GM18858 (cell line): ENCODE results near the gene DOK6.
"Not testable (repeated sequence)": the region's sequence is repeated elsewhere in the genome, so short reads cannot be mapped to it uniquely, and the experiment has no call there.

Experiments
- ATAC-seq: cut with Tn5 transposase; IDR thresholded peaks from one replicate; pipeline ENCODE4 v1.9.1; 2021; ENCODE audit not compliant: unreplicated experiment

Gene DOK6

GRCh38 chr18:69789794-69790193 lies 389.1 kb downstream of the DOK6 start:
- ATAC-seq: no peak

GRCh38 chr18:69790649-69791048 lies 390.0 kb downstream of the DOK6 start:
- no peak for ATAC-seq

DNA sequence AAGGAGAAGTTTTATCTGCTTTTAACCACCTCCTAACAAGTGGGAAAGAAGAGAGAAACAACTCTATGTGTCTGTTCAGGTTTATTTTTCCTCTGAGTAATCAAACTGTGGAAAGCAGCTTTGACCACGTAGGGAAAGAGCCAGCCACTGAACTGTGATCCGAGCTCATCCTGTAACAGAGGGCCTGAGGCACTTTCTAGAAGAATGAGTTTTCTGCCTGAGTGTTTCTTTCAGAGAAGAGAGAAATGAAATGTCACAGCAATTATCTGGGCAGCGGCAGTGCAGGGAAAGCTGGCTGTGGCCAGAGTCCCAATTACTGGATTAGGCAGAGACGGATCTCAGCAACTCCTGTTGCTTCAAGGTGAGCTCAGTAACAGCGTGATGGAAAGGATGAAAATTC lies 395.1 kb downstream of the DOK6 start:
- no peak for ATAC-seq

GRCh38 chr18:69804776-69805501 lies 404.3 kb downstream of the DOK6 start:
- no peak for ATAC-seq

GRCh38 chr18:69808399-69808798 lies 407.7 kb downstream of the DOK6 start:
- ATAC-seq: no peak

DNA sequence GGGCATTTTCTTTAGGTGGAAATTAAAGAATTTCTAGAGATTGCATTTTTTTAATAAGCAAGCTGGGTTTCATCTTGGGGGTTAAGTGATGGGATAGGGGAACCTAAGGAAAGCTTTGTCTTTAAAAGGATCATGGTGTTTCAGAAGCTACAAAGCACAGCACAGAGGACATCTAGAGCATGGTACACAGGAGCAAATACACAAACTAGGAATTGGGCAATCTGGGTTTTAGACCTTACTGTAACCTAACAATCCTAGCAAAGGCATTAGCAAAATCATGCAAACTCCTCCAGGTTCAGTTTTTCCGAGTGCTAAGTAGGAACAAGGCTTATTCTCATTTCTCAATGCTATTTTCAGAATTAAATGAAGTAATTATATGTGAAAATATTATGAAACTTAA lies 412.9 kb downstream of the DOK6 start:
- ATAC-seq: no peak

DNA sequence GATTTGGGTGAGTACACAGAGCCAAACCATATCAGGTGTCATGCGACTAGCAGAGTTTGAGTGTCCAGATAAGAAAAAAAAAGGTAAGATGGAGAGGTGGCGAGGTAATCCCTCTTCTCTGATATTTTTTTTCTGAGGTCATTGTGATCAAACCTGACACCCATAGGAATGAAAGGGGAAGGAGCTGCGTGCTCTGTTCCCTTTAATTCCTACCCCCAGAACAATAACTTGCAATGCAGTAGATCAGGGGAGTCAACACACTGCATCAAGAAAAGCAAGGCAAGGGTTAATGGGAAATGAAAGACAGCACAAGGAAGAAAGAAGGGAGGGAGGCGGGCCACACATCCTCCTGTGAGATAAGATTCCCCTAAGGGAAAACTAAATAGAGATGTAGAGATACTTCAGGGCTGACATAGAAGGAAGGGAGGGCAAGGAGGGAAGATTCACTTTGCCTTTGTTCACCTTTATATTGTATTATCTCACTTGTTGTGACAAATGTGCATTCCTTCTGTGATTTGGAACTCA lies 414.2 kb downstream of the DOK6 start:
- no peak for ATAC-seq

DNA sequence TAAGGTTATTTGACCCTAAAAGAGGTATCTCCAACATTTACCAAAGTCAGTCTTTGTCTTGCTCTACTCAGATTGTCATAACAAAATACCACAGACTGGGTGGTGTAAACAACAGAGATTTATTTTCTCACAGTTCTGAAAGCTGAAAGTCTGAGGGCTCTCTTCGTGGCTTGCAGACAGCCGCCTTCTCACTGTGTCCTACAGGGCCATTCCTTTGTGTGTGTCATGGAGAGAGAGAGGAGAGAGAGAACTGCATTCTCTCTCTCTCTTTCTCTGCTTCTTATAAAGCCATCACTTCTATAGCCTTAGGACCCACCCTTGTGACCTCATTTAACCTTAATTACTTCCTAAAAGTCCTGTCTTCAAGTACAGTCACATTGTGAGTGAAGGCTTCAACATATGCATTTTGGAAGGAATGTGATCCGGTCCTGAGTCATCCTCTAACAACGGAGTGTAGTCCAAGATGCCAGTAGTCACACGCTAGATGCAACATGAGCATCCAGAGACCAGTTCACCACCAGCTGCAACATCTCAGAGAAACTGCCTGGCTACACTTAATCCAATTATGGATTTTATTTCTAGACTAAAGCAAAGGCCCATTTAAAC lies 416.8 kb downstream of the DOK6 start:
- no peak for ATAC-seq

DNA sequence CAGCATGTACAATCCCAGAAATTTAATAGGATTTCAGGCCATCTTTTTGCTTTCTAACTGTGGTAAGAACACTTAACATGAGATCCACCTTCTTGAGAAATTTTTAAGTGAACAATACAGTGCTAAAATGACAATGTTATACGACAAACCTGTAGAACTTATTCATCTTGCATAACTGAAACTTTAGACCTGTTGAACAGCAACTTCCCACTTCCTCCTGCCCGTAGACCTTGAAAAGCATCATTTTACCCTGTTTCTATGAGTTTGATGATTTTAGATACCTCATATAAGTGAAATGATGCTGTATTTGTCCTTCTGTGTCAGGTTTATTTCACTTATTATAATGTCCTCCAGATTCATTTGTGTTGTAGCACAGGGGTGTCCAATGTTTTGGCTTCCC lies 418.8 kb downstream of the DOK6 start:
- ATAC-seq: no peak

DNA sequence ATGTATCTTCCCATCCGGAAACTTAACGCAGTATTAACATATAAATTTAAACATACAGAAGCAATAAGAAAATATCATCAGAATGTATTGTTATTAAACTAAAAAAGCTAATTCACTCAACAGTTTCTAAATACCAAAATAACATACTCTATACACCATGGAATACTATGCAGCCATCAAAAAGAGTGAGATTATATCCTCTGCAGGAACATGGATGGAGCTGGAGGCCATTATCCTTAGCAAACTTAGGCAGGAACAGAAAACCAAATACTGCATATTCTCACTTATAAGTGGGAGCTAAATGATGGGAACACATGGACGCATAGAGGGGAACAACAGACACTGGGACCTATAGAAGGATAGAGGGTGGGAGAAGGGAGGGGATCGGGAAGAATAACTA lies 419.9 kb downstream of the DOK6 start:
- no peak for ATAC-seq

- no peak for ATAC-seq
These were observed 429.5 kb downstream of the DOK6 start for GRCh38 chr18:69830189-69830588.

- ATAC-seq: not testable (repeated sequence)
These were observed 434.3 kb downstream of the DOK6 start for GRCh38 chr18:69834980-69835379.

DNA sequence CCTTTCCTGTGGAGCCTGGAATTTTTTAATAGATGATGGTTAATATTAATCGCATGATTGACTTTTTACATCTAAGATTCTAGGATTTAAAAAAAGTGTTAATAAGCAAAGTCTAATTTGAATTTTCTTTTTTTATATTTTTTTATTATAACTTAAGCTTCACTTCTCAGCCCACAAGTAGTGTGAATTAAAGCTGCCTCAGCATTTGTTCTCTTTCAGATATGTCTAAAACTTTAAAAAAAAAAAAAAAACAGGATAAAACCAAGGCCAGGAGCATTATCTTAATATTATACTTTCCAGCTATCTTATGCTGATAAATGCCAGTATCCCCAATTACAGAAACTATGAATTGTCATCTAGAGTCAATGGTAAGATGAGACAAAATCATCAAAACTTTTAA lies 437.3 kb downstream of the DOK6 start:
- ATAC-seq: no peak

- no peak for ATAC-seq
These were observed 438.1 kb downstream of the DOK6 start for GRCh38 chr18:69838620-69839411.

DNA sequence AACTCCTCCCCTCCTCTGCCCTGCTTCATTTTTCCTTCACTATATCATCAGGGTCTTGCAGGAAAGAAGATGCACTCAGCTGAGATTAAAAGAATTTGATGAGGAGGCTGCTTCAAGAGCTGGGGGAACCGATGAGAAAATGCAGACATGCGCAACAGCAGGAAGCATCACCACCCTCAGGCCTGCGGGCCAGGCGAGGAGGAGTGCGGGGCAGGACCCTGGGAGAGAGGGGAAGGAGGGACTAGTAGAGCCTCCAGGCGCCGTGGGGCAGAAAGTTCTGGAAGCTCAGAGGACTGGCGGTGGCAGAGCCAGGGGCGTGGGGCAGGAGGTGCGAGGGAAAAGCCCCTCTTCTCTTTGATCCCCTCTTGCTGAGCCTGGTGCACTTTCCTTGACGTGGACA lies 438.8 kb downstream of the DOK6 start:
- no peak for ATAC-seq

GRCh38 chr18:69840001-69840400 lies 439.3 kb downstream of the DOK6 start:
- ATAC-seq: no peak

- ATAC-seq: no peak
These were observed 439.8 kb downstream of the DOK6 start for GRCh38 chr18:69840445-69840844.

DNA sequence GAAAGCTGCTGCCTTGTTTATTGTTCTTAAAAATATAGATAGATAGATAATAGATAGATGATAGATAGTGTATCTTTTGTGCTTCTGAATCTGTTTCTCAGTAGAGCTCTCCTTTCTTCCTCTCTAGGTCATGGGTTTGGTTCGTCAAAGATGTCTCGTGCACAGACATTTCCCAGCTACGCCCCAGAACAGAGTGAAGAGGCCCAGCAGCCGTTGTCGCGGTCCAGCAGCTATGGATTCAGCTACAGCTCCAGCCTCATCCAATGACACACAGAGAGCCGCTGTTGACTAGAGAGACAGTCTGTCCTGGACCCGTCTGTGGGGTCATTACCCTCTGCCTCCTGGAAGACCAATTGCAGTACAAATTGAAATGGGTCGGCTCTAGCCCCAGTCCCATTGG lies 440.4 kb downstream of the DOK6 start:
- no peak for ATAC-seq

GRCh38 chr18:69843015-69843414 lies 442.3 kb downstream of the DOK6 start:
- ATAC-seq: no peak

DNA sequence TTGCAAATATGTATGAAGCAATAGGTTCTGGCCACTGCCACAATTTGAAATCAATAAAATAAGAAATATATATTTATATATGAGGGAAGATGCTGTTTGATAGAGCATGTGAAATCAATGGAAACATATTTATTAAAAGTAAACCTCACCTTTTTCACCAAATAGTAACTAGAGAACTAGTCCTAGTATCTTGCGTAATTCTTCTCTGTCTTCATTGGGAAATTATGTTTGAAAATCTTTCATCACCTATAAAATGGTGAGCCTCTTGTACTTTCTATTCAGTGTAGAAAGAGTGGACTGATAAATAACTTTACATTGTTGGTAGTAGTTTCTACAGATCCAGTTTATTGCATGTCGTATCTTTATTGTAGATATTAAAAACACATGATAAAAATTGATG lies 444.0 kb downstream of the DOK6 start:
- no peak for ATAC-seq

DNA sequence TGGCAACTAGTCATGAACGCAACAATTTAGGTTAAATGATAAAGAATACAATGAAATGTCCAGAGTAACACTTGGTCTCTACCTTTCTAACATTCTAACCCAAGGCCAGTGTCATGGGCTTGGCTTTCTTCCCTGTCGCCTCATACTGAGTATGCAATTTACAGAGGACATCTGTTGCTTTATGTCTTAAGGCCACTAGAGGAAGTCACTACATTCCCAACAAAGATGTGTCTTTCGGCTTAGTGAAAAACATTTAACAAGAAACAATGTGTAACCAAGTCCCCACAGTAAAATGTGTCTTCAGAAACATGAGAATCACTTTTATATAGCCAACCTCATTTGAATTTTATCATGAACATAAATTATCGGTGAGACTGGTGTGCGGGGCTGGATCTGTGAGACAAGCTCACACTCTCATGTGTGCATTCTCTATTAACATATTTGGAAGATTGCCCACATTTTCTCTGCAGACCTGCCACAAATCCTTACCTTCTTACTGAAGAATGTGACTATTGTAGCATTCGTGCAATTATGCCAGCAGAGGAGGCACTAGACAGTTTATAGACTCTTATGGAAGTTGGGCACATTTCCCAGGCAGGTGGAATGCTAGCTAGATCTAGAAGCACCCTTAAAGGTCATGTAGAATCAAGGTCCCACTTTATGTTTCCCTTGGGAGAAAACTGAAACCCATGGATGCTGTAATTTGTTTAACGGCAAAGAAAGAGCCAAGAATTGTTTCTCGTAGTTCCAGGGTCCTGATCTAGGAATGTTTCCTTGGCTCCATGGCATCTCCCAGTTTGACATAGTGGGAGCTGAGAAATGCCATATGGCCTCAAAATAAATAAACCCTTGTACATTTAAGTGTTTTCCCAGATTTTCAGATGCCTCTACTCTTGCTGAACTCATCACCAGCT lies 445.2 kb downstream of the DOK6 start:
- ATAC-seq: no peak
